ENCODE results near the gene CCR2. TPM values are rescaled to one million over a fixed set of nuclear protein-coding genes. Genes with fewer than 3 reads are reported as not detected.
"Not testable (repeated sequence)": the region's sequence is repeated elsewhere in the genome, so short reads cannot be mapped to it uniquely, and the experiment has no call there.

Gene CCR2
- total RNA-seq, 2 donors from 2014 or later = 1.9 to 3.9 TPM

DNA sequence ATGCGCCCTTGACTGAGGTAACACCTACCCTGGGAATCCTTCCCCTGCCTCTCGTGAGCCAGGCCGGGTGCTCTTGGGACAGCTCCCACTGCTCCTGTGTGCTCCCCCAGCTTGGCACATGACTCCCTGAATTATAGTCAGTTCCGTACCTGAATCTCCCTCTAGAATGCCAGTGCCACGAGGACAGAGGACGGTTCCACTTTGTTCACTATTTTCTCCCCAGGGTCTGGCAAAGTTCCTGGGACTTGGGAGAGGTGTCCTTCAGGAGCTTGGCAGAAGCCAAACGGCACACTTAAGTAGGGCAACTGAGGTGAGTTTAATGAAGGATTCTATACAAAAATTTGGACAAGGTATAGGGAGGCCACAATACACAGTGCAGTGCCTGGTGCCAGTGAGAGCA is 43.2 kb downstream of the CCR2 start:
- DNase-seq (no peak), ATAC-seq (no peak)
- intact Hi-C loops (cut with DNase I) = no loop called here

DNA sequence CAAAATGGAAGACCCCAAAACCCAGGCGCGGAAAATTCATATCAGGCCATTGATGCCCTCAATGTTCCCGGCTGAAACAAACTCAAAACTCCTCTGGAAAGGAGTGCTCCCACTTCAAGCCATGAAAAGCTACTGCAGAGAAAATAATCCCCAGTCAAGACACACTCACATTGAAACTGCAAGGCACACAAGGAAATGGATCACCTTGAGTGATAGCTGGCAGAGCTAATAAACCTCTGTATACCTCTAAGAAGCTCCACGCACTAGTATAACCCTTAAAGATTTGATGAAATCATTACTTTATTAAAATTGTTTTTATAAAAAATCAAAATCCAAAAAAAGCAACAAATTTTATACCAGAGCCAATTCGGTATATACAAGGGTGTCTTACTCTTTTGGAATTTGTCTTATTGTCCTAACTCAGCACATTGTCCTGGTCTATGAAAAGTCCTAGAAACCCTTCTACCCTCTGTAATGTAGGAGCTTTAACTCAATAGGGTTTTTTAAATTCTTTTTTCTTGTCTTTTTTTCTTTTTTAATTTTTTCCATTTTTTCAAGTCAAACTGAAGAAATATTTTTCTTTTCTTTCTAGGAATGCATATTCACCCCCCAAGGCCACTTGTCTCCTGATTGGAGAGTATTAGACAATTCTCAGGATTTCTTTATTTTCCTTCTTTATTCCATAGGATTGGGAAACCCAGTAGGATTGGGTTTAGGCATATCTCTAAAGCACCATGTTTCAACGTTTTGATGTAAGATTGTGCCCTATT is 44.5 kb downstream of the CCR2 start:
- intact Hi-C loops (cut with DNase I) = no loop called here
- DNase-seq = no peak
- no peak for ATAC-seq

- ATAC-seq (no peak), DNase-seq (no peak)
- intact Hi-C loops (cut with DNase I) = no loop called here
These were observed 45.2 kb downstream of the CCR2 start for GRCh38 chr3:46399098-46399497.

- intact Hi-C loops (cut with DNase I) = no loop called here
- ATAC-seq (no peak), DNase-seq (no peak)
These were observed 45.6 kb downstream of the CCR2 start for GRCh38 chr3:46399557-46399956.

DNA sequence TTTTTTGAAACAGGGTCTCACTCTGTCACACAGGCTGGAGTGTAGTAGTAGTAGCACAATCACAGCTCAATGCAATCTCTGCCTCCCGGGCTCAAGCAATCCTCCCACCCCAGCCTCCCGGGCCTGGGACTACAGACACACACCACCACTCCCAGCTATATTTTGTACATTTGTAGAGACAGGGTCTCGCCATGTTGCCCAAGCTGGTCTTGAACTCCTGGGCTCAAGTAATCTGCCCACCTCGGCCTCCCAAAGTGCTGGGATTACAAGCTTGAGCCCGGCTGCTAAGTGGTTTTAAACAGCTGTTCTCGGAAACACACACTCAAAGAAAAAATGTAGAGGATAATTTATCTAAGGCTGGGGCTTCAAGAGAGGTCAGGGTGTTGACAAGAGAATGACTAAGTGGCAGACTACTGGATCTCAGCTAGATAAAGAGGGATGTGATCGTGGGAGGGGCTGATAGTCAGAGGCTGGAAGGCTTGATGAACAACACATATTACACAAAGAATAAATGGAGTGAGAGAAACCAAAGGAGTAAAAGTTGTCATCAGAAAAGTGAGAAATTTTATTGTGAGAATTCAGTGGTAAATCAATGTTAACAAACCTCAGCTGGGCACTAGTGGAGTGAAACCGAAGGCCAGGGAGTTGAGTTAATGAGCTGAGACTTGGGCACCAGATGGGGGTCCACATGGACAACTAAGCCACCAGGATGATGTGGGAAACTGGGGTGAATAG is 46.3 kb downstream of the CCR2 start:
- DNase-seq = no peak
- intact Hi-C loops (cut with DNase I) = no loop called here
- peak; percentile 52 to 90 for ATAC-seq

DNA sequence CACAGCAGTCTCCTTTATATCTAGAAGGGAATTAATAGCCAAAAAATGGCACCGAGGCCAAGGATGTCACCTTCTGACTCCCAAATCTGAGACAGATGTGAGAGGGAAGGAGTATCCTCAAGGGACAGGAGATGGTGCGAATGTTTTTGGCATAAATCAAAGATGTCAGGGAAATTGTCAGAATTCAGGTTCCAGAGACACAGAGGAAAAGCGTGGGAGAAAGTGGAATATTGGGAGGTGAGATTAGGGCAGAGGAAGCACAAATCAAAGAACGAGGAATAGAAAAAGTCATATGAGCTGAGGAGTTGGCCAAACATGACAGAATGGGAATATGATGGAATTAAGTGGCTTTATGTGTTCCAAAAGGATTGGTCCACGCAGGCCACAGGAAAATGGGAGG is 46.9 kb downstream of the CCR2 start:
- DNase-seq (no peak), ATAC-seq (no peak)
- intact Hi-C loops (cut with DNase I) = no loop called here

- ATAC-seq (no peak), DNase-seq (no peak)
- intact Hi-C loops (cut with DNase I) = no loop called here
These were observed 47.7 kb downstream of the CCR2 start for GRCh38 chr3:46401579-46401978.

GRCh38 chr3:46402902-46403301 is 49.0 kb downstream of the CCR2 start:
- intact Hi-C loops (cut with DNase I); ATAC-seq; DNase-seq: not testable (repeated sequence)

DNA sequence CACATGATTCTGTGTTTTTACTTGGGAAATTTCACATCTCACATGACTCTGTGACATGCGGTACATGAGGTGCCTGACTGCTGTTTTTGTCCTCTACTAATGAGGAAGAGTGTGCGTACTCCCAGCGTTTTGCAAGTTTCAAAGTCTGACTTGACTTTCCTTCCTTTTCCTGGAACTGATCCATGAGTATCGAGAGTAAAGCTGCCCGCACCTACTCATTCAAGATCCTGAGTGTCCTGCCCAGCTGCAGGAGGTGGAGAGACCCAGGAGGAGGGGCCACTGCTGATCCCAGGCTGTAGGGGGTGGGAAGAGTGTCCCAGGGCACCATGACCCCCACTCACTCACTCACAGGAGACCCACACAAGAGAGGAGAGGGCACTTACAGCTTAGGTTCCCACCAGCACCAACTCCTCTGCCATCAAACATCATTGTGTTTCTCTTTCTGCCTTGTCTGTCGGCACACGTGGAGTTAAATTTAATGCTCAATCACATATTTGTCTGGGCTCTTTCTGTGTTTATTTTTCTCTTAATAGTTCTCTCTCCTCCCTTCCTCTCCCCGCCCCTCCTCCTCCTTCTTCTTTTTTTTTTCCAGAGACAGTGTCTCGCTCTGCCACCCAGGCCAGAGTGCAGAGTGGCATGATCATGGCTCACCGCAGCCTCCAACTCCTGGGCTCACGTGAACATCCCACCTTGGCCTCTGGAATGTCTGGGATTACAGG is 51.5 kb downstream of the CCR2 start:
- DNase-seq (no peak), ATAC-seq (peak; percentile 10 to 34)
- intact Hi-C loops (cut with DNase I) = no loop called here

DNA sequence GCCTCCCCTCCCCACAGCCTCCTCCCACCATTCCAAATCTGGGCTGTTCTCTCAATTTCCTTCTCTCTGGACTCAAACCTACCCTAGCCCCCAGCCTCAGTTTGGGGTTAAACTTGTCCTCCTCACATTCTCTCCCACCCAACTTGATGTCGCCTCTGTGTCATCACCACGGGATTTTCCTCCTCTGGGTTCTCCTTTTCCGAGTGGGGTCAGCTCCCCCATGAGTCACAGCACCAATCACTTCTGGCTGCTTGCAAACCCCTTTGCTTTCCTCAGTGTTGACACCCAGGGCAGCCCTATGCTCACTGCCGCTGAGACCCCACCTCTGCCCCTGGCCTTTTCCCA is 52.5 kb downstream of the CCR2 start:
- DNase-seq = no peak
- peak in 1 of 2 donors; percentile 33 for ATAC-seq

DNA sequence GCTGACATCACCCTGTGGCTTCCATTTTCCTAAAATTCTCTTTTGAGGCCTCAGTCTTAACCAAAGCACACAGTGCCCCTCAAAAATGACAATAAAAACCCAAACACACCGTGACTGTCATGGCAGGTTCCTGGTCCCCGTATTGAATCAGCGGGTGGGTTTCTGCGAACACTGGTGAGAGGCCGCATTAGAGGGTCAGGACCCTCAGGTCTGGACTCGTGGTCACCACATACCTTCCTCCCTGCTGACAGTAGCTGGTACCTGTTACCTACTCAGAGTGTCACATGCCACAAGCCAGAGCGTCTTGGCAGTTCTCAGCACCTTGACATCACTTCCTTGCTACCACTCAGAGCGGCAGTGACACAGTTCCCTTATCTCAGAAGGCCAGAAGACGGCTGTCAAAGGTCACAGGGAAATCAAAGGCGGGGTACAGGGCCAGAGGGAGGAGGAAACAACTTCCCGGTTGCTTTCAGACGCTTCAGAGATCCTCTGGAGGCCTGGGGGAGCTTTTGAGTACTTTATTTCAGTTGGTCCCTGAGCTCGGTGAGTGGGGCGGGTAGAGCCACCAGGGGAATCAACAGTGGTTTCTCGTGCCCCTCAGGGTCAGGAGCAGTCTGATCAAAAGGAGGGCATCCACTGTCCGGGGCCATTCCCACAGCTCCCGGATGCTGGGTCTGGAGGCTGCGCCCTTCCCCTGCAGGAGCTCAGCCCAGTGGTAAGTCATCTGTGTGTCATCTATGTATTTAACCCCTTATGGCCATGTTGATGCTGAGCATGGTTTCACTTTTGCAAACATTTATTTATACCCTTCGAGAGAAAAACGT is 53.1 kb downstream of the CCR2 start, which contains the start of the genes CCR5AS and CCRL2:
TSS of gene CCR5AS (minus strand) at position 279 of the 824 bp plus-strand sequence.
TSS of gene CCRL2 (plus strand) at position 472 of the 824 bp plus-strand sequence. CDS start 821 bp downstream, outside the sequence.
- ATAC-seq = peak; percentile 66 to 84
- peak; percentile 75 for DNase-seq
- intact Hi-C loops (cut with DNase I) = no loop called here

More for the DNA sequence above, 52.5 kb downstream of the CCR2 start:
- intact Hi-C loops (cut with DNase I) = no loop called here

DNA sequence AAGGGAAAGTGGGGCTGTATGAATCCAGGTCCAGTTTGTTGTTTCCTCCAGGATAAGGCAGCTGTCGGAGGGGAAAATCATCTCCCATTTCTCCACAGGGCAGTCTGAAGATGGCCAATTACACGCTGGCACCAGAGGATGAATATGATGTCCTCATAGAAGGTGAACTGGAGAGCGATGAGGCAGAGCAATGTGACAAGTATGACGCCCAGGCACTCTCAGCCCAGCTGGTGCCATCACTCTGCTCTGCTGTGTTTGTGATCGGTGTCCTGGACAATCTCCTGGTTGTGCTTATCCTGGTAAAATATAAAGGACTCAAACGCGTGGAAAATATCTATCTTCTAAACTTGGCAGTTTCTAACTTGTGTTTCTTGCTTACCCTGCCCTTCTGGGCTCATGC is 54.1 kb downstream of the CCR2 start:
- DNase-seq = no peak
- peak; percentile 55 to 75 for ATAC-seq

DNA sequence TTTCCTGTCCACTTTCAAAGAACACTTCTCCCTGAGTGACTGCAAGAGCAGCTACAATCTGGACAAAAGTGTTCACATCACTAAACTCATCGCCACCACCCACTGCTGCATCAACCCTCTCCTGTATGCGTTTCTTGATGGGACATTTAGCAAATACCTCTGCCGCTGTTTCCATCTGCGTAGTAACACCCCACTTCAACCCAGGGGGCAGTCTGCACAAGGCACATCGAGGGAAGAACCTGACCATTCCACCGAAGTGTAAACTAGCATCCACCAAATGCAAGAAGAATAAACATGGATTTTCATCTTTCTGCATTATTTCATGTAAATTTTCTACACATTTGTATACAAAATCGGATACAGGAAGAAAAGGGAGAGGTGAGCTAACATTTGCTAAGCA is 54.9 kb downstream of the CCR2 start:
- ATAC-seq = no peak
- intact Hi-C loops (cut with DNase I) = no loop called here

More for the DNA sequence above, 54.1 kb downstream of the CCR2 start:
- intact Hi-C loops (cut with DNase I) = no loop called here

GRCh38 chr3:46409739-46410489 is 56.0 kb downstream of the CCR2 start:
- intact Hi-C loops (cut with DNase I) = no loop called here
- ATAC-seq (no peak), DNase-seq (no peak)

More for the DNA sequence above, 54.9 kb downstream of the CCR2 start:
- DNase-seq = no peak
